Measurements from ENCODE around the gene OTUD6A.
"Not testable (repeated sequence)": the region's sequence is repeated elsewhere in the genome, so short reads cannot be mapped to it uniquely, and the experiment has no call there.

Gene OTUD6A

DNA sequence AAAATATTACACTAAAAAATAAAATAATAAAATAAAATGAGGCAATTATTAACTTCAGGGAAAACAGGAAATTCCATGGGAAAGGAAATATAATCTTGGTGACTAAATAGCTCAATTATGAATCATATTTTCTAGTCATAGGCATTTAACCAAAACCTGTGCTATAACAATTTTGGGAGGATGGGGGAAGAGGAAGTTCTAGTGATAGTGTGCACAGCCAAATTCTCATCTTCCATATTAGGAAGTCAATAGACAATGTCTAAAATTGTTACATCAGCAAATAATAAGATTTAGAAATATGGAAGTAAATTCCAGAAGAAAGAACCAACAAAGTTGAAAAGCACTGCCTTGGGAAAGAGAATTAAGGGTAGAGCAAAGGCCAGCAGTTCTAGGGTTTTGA is 15.3 kb upstream of the OTUD6A start:
- DNase-seq = no peak

DNA sequence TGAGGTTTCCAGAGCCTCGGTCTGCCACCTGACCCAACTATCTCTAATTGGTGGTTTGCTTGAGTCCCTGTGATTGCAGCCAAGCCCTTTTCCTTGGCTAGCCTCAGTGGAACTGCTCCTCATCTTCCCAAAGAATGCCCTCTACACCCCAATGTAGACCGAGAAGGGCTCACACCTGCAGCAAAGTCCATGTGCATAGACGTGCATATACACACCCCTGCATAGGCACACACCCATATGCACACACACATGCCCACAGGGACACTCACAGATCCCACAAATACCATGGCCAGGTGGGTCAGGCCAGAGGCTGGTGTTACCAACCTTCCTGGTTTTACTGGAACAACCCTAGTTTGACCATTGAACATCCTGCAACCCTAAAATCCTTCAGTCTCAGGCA is 12.9 kb upstream of the OTUD6A start:
- DNase-seq = no peak

DNA sequence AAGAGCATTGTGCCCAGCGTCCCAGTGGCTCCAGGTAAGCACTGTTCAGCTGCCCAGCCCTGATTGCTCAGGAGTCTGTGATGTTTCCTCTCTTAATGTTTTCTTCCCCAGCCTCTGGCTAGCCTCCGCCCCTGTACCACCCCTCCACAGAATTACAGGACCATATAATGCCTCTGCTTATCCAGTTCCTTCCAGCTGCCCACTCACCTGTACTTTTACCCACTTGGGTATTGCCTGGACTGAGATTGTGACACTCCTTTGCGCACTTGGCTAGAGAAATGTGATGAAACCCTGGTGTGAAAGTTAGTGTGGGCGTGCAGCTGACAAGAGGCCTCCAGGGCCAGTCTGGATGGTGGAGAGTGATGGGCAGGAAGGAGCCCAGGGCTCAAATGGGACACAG is 12.3 kb upstream of the OTUD6A start, which contains the start of gene AWAT2:
TSS of gene AWAT2 (minus strand) at position 14 of the 400 bp plus-strand sequence. CDS start at position 8, 6 bp downstream.
- DNase-seq = no peak

DNA sequence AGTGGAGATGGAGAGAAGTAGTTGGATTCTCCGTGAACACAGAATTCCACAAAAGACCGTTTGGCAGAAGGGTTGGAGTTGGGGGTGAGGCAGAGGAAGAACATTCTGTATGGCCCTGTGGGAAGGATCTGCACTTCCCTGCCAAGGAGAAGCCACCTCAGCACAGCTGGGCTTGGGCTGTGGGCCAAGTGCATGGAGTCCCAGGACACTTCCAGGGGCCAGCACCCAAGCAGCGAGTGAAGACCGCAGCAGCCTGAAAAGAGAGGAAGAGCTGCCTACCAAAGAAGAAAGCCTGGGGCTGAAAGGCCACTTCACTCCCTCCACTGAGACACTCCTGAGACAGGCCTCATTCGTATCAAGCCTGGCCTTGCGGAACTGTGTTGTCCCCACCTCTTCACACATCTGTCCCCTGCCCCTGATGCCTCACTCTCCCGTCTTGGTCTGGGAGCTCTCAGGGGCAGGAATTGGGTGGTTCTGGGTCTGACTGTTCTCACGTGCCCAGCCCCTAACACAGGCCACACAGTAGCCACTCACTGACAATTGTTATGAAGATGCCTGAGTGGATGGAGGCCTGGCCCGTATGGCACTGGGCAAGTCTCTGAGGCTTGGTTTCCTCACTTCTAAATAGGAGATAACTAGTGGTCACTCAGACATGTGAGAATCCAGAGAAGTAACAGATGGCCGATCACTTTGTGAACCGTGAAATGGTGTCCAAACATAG is 9.2 kb upstream of the OTUD6A start:
- no peak for DNase-seq

DNA sequence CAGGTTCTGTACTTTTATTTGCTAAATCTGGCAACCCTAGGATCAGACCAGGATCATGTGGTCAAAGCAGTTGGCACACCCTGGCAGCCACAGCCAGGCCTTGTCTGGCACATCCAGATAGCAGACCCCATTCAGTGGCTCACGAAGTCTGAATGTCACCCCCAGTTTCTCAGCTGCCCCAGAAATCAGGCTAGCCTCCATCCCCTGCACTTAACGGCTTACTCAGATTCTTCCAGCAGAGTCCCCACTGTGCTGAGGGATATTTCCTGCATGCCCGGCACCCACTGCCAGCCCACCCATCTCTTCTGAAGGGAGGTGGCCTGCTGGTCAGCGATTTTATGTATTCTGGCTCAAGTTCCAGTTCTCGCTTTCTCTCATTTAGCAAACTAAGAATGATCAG is 7.9 kb upstream of the OTUD6A start:
- no peak for DNase-seq

DNA sequence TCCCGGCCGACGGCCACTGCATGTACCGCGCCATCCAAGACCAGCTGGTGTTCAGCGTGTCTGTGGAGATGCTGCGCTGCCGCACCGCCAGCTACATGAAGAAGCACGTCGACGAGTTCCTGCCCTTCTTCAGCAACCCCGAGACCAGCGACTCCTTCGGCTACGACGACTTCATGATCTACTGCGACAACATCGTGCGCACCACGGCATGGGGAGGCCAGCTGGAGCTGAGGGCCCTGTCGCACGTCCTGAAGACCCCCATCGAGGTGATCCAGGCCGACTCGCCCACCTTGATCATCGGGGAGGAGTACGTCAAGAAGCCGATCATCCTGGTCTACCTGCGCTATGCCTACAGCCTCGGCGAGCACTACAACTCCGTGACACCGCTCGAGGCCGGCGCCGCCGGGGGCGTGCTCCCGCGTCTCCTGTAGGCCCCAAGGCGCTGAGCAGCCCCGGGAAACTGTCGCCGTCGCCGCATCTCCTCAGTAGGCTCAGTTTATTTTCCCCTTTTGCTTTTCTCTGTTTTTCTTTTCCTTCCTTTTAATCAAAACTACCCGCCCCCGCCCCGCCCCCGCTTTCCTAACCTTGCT is 799 bp downstream of the OTUD6A start:
- no peak for DNase-seq

DNA sequence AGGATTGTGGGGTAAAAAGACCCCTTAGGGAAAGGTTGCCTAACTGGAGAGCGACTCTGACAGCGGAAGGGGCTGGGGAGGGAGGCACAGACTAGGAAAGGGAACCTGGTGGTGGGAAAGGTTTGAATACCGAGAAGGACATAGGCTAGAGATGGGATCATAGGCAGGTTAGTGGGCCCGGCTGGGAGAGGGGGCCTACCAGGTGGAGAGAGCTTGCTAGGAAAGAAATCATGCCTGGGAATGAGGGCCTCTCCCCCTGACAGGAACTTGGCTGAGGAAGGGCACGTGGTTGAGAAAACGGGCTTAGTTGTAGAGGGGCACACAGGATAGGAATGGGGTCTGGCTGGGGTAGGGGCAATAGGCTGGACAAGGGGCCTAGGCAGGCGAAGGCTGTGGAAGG is 4.4 kb downstream of the OTUD6A start:
- no peak for DNase-seq

DNA sequence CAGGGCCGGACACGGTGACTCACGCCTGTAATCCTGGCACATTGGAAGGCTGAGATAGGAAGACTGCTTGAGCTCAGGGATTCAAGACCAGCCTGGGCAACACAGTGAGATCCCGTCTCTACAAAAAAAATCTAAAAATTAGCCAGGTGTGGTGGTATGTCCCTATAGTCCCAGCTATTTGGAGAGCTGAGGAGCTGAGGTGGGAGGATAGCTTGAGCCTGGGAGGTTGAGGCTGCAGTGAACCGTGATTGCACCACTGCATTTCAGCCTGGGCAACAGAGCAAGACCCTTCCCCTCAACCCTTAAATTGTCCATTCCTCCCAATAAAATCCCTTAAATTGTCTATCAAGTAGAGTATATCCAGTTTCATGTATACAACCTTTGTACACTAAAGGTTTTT is 17.0 kb downstream of the OTUD6A start:
- no peak for DNase-seq

DNA sequence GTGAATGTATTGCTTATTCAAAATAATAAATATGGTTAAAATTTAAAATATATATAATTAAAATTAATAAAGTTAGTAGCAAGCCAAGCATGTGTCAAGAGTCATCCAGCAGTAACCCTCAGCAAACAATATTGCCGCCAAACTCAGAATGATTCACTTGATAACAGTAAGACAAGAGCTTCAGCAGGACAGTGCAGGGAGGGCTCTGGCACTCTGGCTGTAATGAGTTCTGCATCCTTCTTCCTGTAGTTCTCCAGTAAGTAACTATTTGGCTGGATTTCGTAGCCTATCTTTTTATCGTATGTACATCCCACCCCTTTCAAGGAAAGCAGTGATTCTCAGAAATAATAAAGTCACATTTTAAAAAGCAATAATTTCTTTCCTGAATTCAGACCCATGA is 17.6 kb downstream of the OTUD6A start:
- no peak for DNase-seq

DNA sequence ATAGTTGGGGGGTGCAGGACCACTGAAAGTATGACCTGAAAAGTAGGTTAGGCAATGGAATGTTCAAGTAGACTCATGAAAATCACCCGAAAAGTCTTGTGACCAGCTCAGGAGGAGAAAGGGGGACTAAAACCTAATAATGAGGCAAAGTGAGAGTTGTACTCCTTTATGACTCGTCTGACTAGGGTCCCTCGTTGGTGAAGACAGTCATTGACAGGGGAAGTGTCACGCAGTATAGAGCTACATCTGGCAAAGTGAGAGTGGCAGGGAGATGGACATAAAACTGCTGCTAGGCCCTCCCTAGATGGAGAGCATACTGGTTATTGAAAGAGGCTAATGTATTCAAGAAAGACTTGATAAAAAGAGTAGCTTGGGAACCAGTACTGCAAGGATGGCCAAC is 20.5 kb downstream of the OTUD6A start:
- DNase-seq = no peak

DNA sequence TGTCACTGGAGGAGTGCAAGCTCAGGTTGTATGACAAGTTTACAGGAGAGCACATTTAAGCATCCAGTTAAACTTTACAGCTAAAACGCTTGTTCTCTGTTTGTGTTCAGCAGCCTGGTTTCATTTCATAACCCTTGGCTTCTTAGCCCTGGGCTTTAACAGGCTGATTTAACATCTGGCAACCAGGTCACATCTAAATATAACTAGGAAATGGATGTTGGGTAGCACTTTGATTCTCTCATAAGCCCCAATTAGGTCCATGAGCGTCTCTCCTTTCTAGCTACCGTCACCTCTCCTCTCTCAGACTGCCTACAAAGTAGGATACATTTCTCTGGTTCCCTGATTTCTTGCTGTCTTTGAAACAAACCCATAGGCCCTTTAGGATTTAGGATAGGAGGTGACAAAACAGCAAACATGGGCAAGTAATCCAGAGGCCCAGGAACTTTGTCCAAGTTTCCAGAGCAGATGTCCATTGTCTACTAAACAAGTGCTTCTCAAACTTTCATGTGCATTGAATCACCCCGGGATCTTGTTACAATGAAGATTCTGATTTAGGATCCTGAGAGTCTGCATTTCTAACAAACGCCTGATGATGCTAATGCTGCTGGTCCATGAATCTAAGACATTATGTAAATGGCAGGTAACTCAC is 22.5 kb downstream of the OTUD6A start:
- no peak for DNase-seq

DNA sequence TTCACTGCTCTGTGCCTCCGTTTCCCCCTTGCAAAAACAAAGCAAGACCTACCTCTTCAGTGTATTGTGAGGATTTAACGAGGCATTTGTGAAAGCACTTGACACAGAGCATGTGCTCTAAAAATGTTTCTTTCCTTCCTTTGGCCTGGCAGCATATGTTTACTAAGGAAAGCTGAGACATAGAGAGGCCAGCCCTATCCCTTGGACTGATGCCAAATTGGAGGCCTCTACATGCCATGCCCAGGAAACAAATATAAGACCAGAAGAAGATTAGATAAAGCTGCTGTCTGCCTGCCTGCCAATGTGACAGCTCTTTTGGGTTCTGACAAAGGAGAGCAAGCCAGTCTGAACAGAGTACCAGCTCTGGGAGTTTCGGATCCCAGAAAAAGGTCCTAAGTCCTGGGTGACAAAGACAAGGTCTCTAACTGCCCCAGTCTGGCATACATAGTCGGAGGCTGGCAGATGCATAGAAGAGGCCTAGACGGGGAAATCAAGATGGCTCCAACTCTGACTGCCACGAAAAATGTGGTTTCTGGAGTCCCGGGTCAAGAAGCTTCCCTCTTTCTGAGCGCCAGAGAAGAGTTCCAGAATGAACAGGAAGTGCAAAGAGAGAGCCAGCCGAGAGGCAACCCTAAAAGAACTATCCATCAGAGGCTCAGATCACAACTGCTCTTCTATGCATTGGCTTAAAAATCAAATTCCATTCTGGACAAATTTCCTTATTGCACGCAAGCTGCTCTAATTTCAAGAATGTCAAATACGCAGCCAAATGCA is 25.8 kb downstream of the OTUD6A start:
- no peak for DNase-seq

DNA sequence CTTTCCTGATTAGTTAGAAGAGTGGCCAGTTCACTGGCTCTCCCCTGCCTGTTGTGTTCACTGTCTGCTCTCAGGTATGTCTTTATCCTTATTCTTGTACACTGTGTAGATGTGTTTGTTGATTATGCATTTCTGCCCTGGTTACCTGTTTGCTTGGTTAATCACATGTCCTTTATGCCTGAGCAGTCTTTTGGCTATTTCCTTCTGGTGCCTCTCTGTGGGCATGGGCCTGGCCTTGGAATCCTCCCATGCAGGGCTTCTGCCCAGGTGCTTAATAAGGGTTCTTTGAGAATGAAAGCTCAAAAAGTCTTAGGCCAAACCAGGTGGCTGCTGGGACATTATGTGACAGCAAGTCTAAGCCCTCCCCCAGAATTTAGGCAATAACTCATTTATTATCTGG is 26.5 kb downstream of the OTUD6A start:
- no peak for DNase-seq

DNA sequence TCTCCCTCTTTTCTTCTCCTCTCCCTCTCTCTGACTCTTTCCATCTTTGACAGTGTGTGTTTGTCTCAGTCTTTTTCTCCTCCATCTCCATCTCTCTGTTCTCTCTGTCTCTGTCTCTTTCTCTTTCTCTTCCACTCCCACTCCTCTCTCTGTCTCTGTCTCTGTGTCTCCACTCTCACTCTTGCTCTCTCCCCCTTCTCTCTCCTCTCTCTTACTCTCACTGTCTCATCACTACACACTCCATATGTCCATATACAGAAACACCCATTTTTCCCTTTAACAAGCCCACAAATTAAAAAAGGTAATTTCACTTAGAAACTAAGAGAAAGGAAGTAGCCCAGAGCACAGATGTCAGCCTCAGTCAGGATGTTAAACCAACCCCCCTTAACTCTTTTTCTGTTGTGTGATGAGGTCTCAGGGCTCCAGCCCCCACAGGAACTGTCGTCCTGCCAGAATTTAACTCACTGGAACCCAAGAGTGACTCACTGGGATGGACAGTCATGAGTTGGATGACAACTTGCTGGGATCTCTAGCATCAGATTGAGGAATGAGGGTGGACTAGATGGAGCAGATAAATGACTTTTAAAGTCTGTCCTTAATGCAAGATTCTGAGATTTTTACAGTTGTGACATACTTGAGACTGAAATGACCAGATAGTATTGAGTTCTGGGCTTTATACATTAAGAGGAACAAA is 27.5 kb downstream of the OTUD6A start:
- no peak for DNase-seq

DNA sequence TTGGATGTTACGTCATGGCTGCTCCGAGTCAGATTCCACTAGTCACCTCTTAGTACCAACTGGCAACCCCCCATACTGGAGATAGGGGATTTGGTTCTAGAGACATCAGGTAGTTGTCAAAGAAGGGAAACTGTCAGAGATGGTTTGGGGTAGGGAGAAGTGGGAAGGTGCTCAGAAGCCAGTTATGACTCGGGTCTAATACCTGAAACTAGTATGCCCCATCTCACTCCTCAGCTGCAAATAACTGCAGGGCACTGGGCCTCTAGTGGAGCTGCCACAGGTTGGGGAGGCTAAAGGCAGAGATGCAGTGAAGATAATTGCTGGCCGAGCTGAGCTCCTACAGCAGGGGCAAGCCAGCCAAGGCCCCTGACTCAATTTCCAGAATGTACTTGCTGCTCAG is 30.0 kb downstream of the OTUD6A start:
- no peak for DNase-seq

DNA sequence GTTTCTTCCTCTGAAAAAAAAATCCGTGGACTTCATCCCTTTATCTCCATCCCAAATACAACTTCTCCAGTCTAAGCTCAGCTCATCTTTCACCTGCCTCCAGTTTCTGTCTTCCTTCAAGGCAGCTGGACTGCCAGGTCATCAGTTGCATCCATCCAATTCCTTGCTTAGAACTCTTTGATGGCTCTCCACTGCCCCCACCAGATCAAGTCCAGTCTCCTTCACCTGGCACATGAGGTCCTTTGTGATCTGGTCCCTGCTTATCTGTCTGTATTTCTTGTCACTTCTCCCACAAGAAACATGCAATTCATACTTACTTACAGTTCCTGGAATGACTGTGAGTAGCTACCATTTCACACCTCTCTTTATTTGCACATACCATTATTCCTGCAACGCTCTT is 33.8 kb downstream of the OTUD6A start:
- no peak for DNase-seq

DNA sequence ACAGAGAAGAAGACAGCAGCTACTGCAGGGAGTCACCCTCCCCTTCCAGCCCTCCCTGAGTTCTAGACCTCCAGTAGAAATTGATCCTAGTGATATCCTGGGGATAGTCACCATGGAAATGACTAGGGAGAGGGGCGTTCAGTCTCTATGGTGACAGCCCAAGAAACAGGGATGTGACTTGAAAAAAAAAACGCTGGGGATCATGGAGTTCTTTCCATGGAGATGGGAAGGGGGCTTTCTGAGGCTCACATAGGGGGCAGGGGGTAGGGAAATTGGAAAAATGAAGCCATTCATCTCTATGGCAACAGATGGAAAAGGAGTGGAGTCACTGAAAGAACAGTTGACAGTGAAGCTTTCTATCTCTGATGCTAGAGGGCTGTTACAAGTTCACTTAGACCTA is 43.0 kb downstream of the OTUD6A start:
- DNase-seq = no peak

DNA sequence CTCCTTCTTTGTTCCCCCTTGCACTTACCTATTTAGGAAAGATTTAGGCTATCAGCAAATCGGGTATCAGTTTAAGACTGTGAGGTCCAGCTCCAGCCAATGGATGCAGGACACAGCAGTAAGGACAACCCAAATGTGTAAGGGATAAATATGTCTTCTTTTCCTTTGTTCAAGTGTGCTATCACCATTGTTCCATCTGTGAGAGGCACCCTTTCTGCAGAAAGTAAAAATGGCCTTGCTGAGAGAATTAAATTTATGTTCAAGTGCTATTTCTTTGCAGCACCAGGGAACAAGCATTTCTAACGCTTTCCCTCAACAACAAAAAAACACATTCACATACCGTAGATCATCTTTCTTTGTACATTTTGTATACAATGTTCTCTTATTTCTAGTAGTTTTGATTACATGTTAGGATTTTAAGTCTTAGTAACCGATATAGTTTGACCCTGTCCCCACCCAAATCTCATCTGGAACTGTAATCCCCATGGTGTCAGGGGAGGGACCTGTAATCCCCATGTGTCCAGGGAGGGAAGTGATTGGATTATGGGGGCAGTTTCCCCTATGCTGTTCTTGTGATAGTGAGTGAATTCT is 49.3 kb downstream of the OTUD6A start:
- not testable (repeated sequence) for DNase-seq
